Mesenchymal stem cell (in vitro differentiated cells and primary cell): ENCODE data around the gene ARHGEF4.

Source experiments
- DNase-seq: peaks from one replicate; pipeline ENCODE4 v3.0.0-alpha.2; 2013
- H2AFZ ChIP-seq: one replicate; pipeline ENCODE4 v1.6.1; 2013; ENCODE audit warnings: low read depth, mild to moderate bottlenecking, control low read depth, inconsistent platforms, low read length, moderate library complexity
- H2AK5ac ChIP-seq: 2 replicates; pipeline ENCODE4 v1.6.1; 2013; ENCODE audit warnings: low read length, moderate library complexity, mild to moderate bottlenecking, inconsistent platforms; ENCODE audit not compliant: severe bottlenecking
- H2BK120ac ChIP-seq: one replicate; pipeline ENCODE4 v1.6.1; 2013; ENCODE audit warnings: low read depth, mild to moderate bottlenecking, inconsistent platforms, low read length, moderate library complexity
- H2BK12ac ChIP-seq, 2 experiments: one replicate each; pipeline ENCODE4 v1.6.1; 2013; ENCODE audit warnings: inconsistent platforms in 2 of 2, low read length in 2 of 2, mild to moderate bottlenecking in 2 of 2, moderate library complexity in 2 of 2, control low read depth in 1 of 2
- H2BK15ac ChIP-seq: one replicate; pipeline ENCODE4 v1.6.1; 2013; ENCODE audit warnings: mild to moderate bottlenecking, low read depth, inconsistent platforms; ENCODE audit not compliant: poor library complexity, severe bottlenecking
- H2BK5ac ChIP-seq: 2 replicates; pipeline ENCODE4 v1.6.1; 2013; ENCODE audit warnings: low read depth, mild to moderate bottlenecking, low read length, control low read depth, inconsistent platforms; ENCODE audit not compliant: poor library complexity, severe bottlenecking
- H3K14ac ChIP-seq, 2 experiments: one replicate each; pipeline ENCODE4 v1.6.1; 2013; ENCODE audit warnings: inconsistent platforms in 2 of 2, low read length in 2 of 2, control low read depth in 1 of 2, mild to moderate bottlenecking in 1 of 2, moderate library complexity in 1 of 2
- H3K18ac ChIP-seq, 2 experiments: one replicate each; pipeline ENCODE4 v1.6.1; 2013; ENCODE audit warnings: inconsistent platforms in 2 of 2, low read length in 2 of 2, control low read depth in 1 of 2, low read depth in 1 of 2, mild to moderate bottlenecking in 1 of 2
- H3K23ac ChIP-seq, 2 experiments: one replicate each; pipeline ENCODE4 v1.6.1; 2013; ENCODE audit warnings: inconsistent platforms in 2 of 2, low read length in 2 of 2, mild to moderate bottlenecking in 2 of 2, moderate library complexity in 2 of 2, control low read depth in 1 of 2
- H3K27ac ChIP-seq: 2 replicates; pipeline ENCODE4 v1.5.1; 2013; ENCODE audit warnings: mild to moderate bottlenecking, moderate library complexity, low read length, control low read depth, inconsistent platforms; ENCODE audit not compliant: poor library complexity, severe bottlenecking
- H3K27me3 ChIP-seq, 2 experiments: 2 replicates each; pipeline versions ENCODE4 v1.6.1 to v1.7.0; 2013; ENCODE audit warnings: low read length in 2 of 2, mild to moderate bottlenecking in 2 of 2, moderate library complexity in 2 of 2, control low read depth in 1 of 2, inconsistent platforms in 1 of 2; ENCODE audit not compliant: control insufficient read depth in 1 of 2, insufficient read depth in 1 of 2
- H3K36me3 ChIP-seq, 2 experiments: 2 replicates each; pipeline versions ENCODE4 v1.6.1 to v1.7.0; 2013; ENCODE audit warnings: low read length in 2 of 2, control low read depth in 1 of 2, inconsistent platforms in 1 of 2, low read depth in 1 of 2, mild to moderate bottlenecking in 1 of 2; ENCODE audit not compliant: insufficient read depth in 2 of 2, control insufficient read depth in 1 of 2
- H3K4ac ChIP-seq, 2 experiments: one replicate each; pipeline ENCODE4 v1.6.1; 2013; ENCODE audit warnings: inconsistent platforms in 2 of 2, low read length in 2 of 2, mild to moderate bottlenecking in 2 of 2, moderate library complexity in 2 of 2, control low read depth in 1 of 2, low read depth in 1 of 2
- H3K4me1 ChIP-seq: 2 replicates; pipeline ENCODE4 v1.6.1; 2013; ENCODE audit warnings: low read depth, low read length, control low read depth; ENCODE audit not compliant: control insufficient read depth, insufficient read depth
- H3K4me2 ChIP-seq: 2 replicates; pipeline ENCODE4 v1.6.1; 2013; ENCODE audit warnings: low read length, mild to moderate bottlenecking, inconsistent platforms; ENCODE audit not compliant: poor library complexity, severe bottlenecking
- H3K4me3 ChIP-seq, 2 experiments: 2 replicates each; pipeline versions ENCODE4 v1.5.1 to v1.7.0; 2013; ENCODE audit warnings: low read length in 2 of 2, mild to moderate bottlenecking in 2 of 2, control low read depth in 1 of 2, low read depth in 1 of 2; ENCODE audit not compliant: insufficient read depth in 1 of 2
- H3K79me1 ChIP-seq: replicated peaks from 2 replicates; pipeline ENCODE4 v1.6.1; 2013; ENCODE audit warnings: mild to moderate bottlenecking, control low read depth, low read length, inconsistent platforms; ENCODE audit not compliant: poor library complexity, severe bottlenecking
- H3K9ac ChIP-seq: 2 replicates; pipeline ENCODE4 v1.7.0; 2013; ENCODE audit warnings: mild to moderate bottlenecking, low read length, moderate library complexity
- H3K9me3 ChIP-seq: 2 replicates; pipeline ENCODE4 v1.7.0; 2013; ENCODE audit warnings: mild to moderate bottlenecking, low read length; ENCODE audit not compliant: control insufficient read depth
- H4K8ac ChIP-seq: one replicate; pipeline ENCODE4 v1.6.1; 2013; ENCODE audit warnings: inconsistent platforms, mild to moderate bottlenecking, low read length, moderate library complexity
- H4K91ac ChIP-seq: one replicate; pipeline ENCODE4 v1.6.1; 2013; ENCODE audit warnings: mild to moderate bottlenecking, low read length, inconsistent platforms
- WGBS: methylation state at CpG from one replicate; pipeline ENCODE4 v1.1.7; 2013; ENCODE audit warnings: mixed read lengths; 5-methylcytosine and 5-hydroxymethylcytosine counted together

The ARHGEF4 gene

DNA sequence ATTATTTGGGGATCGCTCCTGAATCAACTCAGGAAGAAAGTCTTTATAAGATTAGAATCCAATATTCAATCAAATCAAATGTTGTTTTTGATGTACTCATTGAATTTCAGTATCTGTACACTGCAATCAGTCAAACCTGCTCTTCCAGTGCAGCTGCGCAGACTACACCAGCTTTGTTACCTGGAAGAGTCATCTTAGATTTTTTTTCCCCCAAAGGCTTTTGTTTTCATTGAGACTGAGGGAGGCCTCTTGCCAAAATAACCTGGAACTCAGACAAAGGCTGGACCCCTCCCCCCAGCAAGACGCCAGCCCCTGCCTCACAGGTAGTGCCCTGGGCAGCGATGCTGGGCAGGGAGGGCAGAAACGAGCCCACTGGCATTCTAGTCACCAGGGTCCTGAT, 74.8 kb downstream of the ARHGEF4 start:
- no peak overlapping the region for H3K14ac ChIP-seq
- H3K4me2 ChIP-seq: no peak overlapping the region
- no peak overlapping the region for H4K91ac ChIP-seq
- peaks cover 5 to 46% of the 10 kb centered on the region in 2 experiments for H3K27me3 ChIP-seq
- no peak overlapping the region for H2BK12ac ChIP-seq
- no peaks in the 10 kb centered on the region for H3K79me1 ChIP-seq
- H2AFZ ChIP-seq: no peak overlapping the region
- WGBS: 77% methylated on average over 4 of the region's 5 CpGs
- no peak overlapping the region for H3K18ac ChIP-seq
- H3K4me1 ChIP-seq: no peaks in the 10 kb centered on the region
- no peaks in the 10 kb centered on the region for H3K36me3 ChIP-seq
- no peak overlapping the region for H3K27ac ChIP-seq
- H2BK5ac ChIP-seq: no peak overlapping the region
- H3K9me3 ChIP-seq: no peaks in the 10 kb centered on the region
- H3K4me3 ChIP-seq: no peak overlapping the region
- H2BK15ac ChIP-seq: no peak overlapping the region
- no peak overlapping the region for H4K8ac ChIP-seq
- DNase-seq: no peak
- H3K23ac ChIP-seq: no peak overlapping the region
- H3K4ac ChIP-seq: no peak overlapping the region
- no peak overlapping the region for H3K9ac ChIP-seq
- H2AK5ac ChIP-seq: no peak overlapping the region
- no peak overlapping the region for H2BK120ac ChIP-seq

- no peak overlapping the region for H2BK12ac ChIP-seq
Measured at GRCh38 chr2:130911996-130912395, 75.3 kb downstream of the ARHGEF4 start.

DNA sequence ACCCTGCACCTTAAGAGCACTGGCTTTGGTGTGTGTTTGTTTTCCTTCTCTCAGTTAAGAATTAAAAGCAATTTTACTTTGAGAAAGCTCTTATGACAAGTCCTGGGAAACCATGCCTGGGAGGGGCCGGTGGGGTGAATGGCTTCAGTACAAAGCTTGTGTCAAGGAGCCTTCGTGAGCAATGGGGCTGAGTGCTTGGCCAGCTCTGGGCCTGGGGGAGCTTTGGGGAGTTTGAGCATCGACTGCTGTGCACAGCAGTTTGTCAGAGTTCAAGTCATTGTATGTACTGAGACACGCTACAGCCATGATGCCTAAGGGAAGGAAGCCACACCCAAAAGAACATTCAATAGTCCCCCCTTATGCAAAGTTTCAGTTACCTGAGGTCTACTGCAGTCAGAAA, 75.8 kb downstream of the ARHGEF4 start:
- H2AK5ac ChIP-seq: no peak overlapping the region
- H2BK15ac ChIP-seq: no peak overlapping the region
- H3K27ac ChIP-seq: no peak overlapping the region
- H3K23ac ChIP-seq: no peak overlapping the region
- WGBS: 71% methylated on average over 2 of the region's 4 CpGs
- no peaks in the 10 kb centered on the region for H3K79me1 ChIP-seq
- H3K18ac ChIP-seq: no peak overlapping the region
- H3K4ac ChIP-seq: no peak overlapping the region
- no peak overlapping the region for H3K14ac ChIP-seq
- no peak overlapping the region for H2BK12ac ChIP-seq
- no peaks in the 10 kb centered on the region for H3K9me3 ChIP-seq
- no peak overlapping the region for H2BK5ac ChIP-seq
- no peak overlapping the region for H3K9ac ChIP-seq
- H4K8ac ChIP-seq: no peak overlapping the region
- H2BK120ac ChIP-seq: no peak overlapping the region
- H3K4me1 ChIP-seq: no peaks in the 10 kb centered on the region
- no peak overlapping the region for H3K4me3 ChIP-seq
- H3K4me2 ChIP-seq: no peak overlapping the region
- peaks cover 5 to 54% of the 10 kb centered on the region in 2 experiments for H3K27me3 ChIP-seq
- no peaks in the 10 kb centered on the region for H3K36me3 ChIP-seq
- DNase-seq: no peak
- no peak overlapping the region for H2AFZ ChIP-seq
- H4K91ac ChIP-seq: no peak overlapping the region

More at GRCh38 chr2:130911996-130912395, 75.3 kb downstream of the ARHGEF4 start:
- H3K27ac ChIP-seq: no peak overlapping the region
- WGBS: 71% methylated on average over 14 of the region's 15 CpGs
- no peaks in the 10 kb centered on the region for H3K36me3 ChIP-seq
- DNase-seq: no peak
- no peak overlapping the region for H3K14ac ChIP-seq
- no peak overlapping the region for H2BK15ac ChIP-seq
- no peak overlapping the region for H3K18ac ChIP-seq
- no peak overlapping the region for H2AFZ ChIP-seq
- H3K27me3 ChIP-seq: peaks cover 5 to 51% of the 10 kb centered on the region in 2 experiments
- H2BK5ac ChIP-seq: no peak overlapping the region
- no peaks in the 10 kb centered on the region for H3K4me1 ChIP-seq
- H4K8ac ChIP-seq: no peak overlapping the region
- H3K9me3 ChIP-seq: no peaks in the 10 kb centered on the region
- no peak overlapping the region for H3K9ac ChIP-seq
- H3K4me3 ChIP-seq: no peak overlapping the region
- no peak overlapping the region for H3K4ac ChIP-seq
- H4K91ac ChIP-seq: no peak overlapping the region
- no peak overlapping the region for H3K23ac ChIP-seq
- H2BK120ac ChIP-seq: no peak overlapping the region
- H3K79me1 ChIP-seq: no peaks in the 10 kb centered on the region
- no peak overlapping the region for H2AK5ac ChIP-seq
- no peak overlapping the region for H3K4me2 ChIP-seq

- Histone ChIP-seq H2BK15ac (no peak overlapping the region), H2AFZ (no peak overlapping the region), H3K9ac (no peak overlapping the region), H3K79me1 (no peaks in the 10 kb centered on the region), H2AK5ac (no peak overlapping the region), H3K4me1 (peaks cover 2% of the 10 kb centered on the region), H2BK12ac (no peak overlapping the region), H4K91ac (no peak overlapping the region), H3K4me2 (no peak overlapping the region), H3K27me3 (peaks cover 5 to 58% of the 10 kb centered on the region in 2 experiments), H3K14ac (no peak overlapping the region), H3K9me3 (no peaks in the 10 kb centered on the region), H3K18ac (no peak overlapping the region), H2BK5ac (no peak overlapping the region), H4K8ac (no peak overlapping the region), H2BK120ac (no peak overlapping the region), H3K23ac (no peak overlapping the region), H3K27ac (no peak overlapping the region), H3K4me3 (no peak overlapping the region), H3K36me3 (no peaks in the 10 kb centered on the region), H3K4ac (no peak overlapping the region)
- no peak for DNase-seq
- 91% methylated on average over 6 of the region's 6 CpGs for WGBS
Measured at GRCh38 chr2:130913891-130914290, 77.2 kb downstream of the ARHGEF4 start.
